HG02840 (cell line): ENCODE measurements around the gene RBPJ.

Experiments
- ATAC-seq: cut with Tn5 transposase; IDR thresholded peaks from one replicate; pipeline ENCODE4 v1.9.1; 2021; ENCODE audit warnings: mild to moderate bottlenecking, moderate library complexity, moderate number of reproducible peaks; ENCODE audit not compliant: unreplicated experiment, low FRiP score

Gene RBPJ

GRCh38 chr4:26476545-26476944 is 155.7 kb downstream of the RBPJ start:
- no peak for ATAC-seq

- ATAC-seq: no peak
Measured at GRCh38 chr4:26478330-26478729, 157.5 kb downstream of the RBPJ start.

- no peak for ATAC-seq
Measured at GRCh38 chr4:26482508-26483462, 162.0 kb downstream of the RBPJ start.

- ATAC-seq: no peak
Measured at GRCh38 chr4:26484032-26484515, 163.3 kb downstream of the RBPJ start.

GRCh38 chr4:26484516-26484915 is 163.7 kb downstream of the RBPJ start:
- no peak for ATAC-seq
